VCaP (cell line): ENCODE results near the gene RPTOR.

Source experiments
- H3K27ac ChIP-seq: fragments of 450-650 bp; 2 replicates; pipeline ENCODE4 v1.5.1; 2017
- CTCF ChIP-seq: fragments of 450-650 bp; conservative IDR thresholded peaks from 2 replicates; pipeline ENCODE4 v1.5.1; 2017; ENCODE audit warnings: mild to moderate bottlenecking, moderate library complexity

Gene RPTOR

GRCh38 chr17:81000631-81001357 is 456.2 kb downstream of the RPTOR start:
- no peak for TF ChIP-seq CTCF
- no peak overlapping the region for H3K27ac ChIP-seq

GRCh38 chr17:81002013-81002384 is 457.4 kb downstream of the RPTOR start:
- no peak overlapping the region for H3K27ac ChIP-seq
- TF ChIP-seq CTCF: no peak

GRCh38 chr17:81002409-81003361 is 458.0 kb downstream of the RPTOR start:
- no peak overlapping the region for H3K27ac ChIP-seq
- TF ChIP-seq CTCF: no peak

- no peak overlapping the region for H3K27ac ChIP-seq
- no peak for TF ChIP-seq CTCF
These were observed 459.3 kb downstream of the RPTOR start for GRCh38 chr17:81003711-81004475.

GRCh38 chr17:81006891-81007290 is 462.3 kb downstream of the RPTOR start:
- no peak overlapping the region for H3K27ac ChIP-seq
- no peak for TF ChIP-seq CTCF

- no peak for TF ChIP-seq CTCF
- H3K27ac ChIP-seq: no peak overlapping the region
These were observed 463.5 kb downstream of the RPTOR start for GRCh38 chr17:81008140-81008539.

- TF ChIP-seq CTCF: no peak
- no peak overlapping the region for H3K27ac ChIP-seq
These were observed 464.5 kb downstream of the RPTOR start for GRCh38 chr17:81009136-81009535.
